Uterus (tissue), 2 donors: ENCODE results near the gene CDKN2B-AS1.

Source experiments
- CTCF ChIP-seq, 4 experiments: fragments of 200-600 bp in 2 of 4; fragments of 450-650 bp in 2 of 4; sonication (generic) in 2 of 4; IDR thresholded peaks; one replicate each; pipeline ENCODE4 v1.5.1; 2016 to 2019; ENCODE audit warnings: antibody characterized with exemption in 4 of 4, mild to moderate bottlenecking in 2 of 4, moderate library complexity in 1 of 4
- POLR2A ChIP-seq, 2 donors: fragments of 450-650 bp; IDR thresholded peaks; one replicate each; pipeline ENCODE4 v1.6.1; 2016; ENCODE audit warnings: antibody characterized with exemption in 2 of 2, mild to moderate bottlenecking in 1 of 2, moderate library complexity in 1 of 2

GRCh38 chr9:21961569-21961968 is 33.0 kb upstream of the CDKN2B-AS1 start:
- TF ChIP-seq POLR2A (IDR thresholded peaks at IDR 0.05) = no peak
- no peak for TF ChIP-seq CTCF (IDR thresholded peaks at IDR 0.05)
